Measurements from ENCODE around the gene ZNF2.

GRCh38 chr2:95121093-95121406, 44.6 kb upstream of the ZNF2 start:
- TF ChIP-seq CTCF (IDR thresholded peaks at IDR 0.05; ENCODE audit: poor library complexity, severe bottlenecking) (no peak), POLR2AphosphoS5 (IDR thresholded peaks at IDR 0.05) (no peak), TAF1 (IDR thresholded peaks at IDR 0.05; ENCODE audit: low read depth) (no peak), EP300 (conservative IDR thresholded peaks at IDR 0.05; ENCODE audit: poor library complexity, severe bottlenecking) (no peak), EZH2 (IDR thresholded peaks at IDR 0.05; ENCODE audit: borderline replicate concordance, insufficient read depth, low read length, poor library complexity, severe bottlenecking) (no peak), REST (IDR thresholded peaks at IDR 0.05; ENCODE audit: borderline replicate concordance) (no peak)
